IPS-11a (cell line): ENCODE results near the gene CROCC2.

Experiments
- H3K4me3 ChIP-seq: one replicate; pipeline ENCODE4 v1.5.1; 2013; ENCODE audit warnings: low read depth, low read length, control low read depth

CROCC2 gene

GRCh38 chr2:240904216-240905175 lies 1.6 kb upstream of the CROCC2 start:
- H3K4me3 ChIP-seq, result no peak overlapping the region

DNA sequence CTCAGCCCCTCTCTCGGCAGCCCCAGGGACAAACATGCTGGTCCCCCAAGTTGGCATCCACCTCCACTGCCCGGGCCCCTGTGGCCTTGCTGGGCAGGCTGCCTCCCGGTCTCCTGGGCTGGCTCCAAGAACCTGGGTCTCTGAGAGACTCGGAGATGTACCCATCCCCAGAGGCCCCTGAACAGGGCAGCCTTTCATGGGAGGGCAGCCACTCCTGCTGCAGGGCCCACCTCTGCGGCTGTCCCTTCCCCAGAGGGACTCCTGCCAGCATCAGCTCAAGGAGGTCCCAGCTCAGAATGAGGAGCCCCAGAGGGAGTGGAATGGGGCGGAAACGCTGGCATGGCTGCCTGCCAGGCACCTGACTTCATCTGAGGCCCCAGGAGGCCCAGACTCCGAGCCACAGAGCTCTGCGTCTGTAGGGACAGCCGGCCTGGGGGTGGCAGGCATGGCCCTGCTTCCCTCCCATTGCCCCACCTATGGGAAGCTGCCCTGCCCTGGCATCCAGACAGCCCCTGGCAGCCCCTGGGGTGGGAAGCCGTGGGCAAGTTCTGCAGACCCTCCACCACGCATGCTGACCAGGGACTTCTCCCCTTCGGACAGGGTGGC lies 857 bp upstream of the CROCC2 start:
- no peak overlapping the region for H3K4me3 ChIP-seq

GRCh38 chr2:240906911-240907590 lies 915 bp downstream of the CROCC2 start:
- no peak overlapping the region for H3K4me3 ChIP-seq

GRCh38 chr2:240909216-240909974 lies 3.3 kb downstream of the CROCC2 start:
- H3K4me3 ChIP-seq, result no peak overlapping the region

GRCh38 chr2:240911641-240912265 lies 5.6 kb downstream of the CROCC2 start:
- no peak overlapping the region for H3K4me3 ChIP-seq

DNA sequence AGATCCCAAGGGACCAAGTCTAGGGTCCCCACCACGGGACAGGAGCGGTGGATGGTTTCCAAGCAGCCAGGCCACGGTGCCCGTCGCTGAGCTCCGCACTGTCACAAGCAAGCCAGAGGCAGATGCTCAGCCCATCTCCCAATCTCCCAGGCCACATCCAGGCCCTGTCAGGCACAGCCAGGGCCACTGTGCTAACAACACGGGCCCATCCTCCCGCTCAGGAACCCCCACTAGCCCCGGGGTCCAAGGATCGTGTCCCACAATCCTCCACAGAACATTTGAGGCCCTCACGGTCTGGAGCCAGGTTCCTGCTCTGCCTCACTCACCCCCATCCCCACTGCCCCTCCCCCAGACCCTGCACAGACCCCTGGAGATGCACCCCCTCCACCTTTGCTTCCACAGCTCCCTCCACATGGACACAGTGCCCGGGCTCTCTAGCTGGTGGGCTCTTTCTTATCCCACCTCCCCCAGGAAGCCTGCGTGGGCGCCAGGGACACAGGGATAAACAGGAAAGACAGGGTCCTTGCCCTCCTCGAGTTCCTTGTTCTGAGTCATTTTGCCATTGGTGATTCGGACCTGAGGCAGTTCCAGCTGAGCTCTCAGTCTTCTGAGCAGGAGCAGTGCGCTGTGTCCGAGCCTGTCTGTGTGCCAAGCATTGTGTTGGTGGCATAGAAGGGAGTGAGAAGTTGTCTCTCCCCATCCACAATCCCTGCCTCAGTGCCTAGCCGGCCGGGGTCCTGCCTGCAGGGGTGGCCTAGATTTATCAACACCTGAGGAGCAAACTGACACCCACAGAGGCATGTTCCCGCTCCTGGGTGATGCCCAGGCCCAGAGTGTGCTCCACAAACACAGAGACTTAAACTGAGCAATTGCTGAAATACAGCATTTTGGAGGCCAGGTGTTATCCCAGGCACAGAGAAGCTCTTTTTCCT lies 7.0 kb downstream of the CROCC2 start:
- no peak overlapping the region for H3K4me3 ChIP-seq

- H3K4me3 ChIP-seq, result no peak overlapping the region
Measured at GRCh38 chr2:240913810-240914644, 7.9 kb downstream of the CROCC2 start.

GRCh38 chr2:240914645-240915525 lies 8.7 kb downstream of the CROCC2 start:
- no peak overlapping the region for H3K4me3 ChIP-seq

DNA sequence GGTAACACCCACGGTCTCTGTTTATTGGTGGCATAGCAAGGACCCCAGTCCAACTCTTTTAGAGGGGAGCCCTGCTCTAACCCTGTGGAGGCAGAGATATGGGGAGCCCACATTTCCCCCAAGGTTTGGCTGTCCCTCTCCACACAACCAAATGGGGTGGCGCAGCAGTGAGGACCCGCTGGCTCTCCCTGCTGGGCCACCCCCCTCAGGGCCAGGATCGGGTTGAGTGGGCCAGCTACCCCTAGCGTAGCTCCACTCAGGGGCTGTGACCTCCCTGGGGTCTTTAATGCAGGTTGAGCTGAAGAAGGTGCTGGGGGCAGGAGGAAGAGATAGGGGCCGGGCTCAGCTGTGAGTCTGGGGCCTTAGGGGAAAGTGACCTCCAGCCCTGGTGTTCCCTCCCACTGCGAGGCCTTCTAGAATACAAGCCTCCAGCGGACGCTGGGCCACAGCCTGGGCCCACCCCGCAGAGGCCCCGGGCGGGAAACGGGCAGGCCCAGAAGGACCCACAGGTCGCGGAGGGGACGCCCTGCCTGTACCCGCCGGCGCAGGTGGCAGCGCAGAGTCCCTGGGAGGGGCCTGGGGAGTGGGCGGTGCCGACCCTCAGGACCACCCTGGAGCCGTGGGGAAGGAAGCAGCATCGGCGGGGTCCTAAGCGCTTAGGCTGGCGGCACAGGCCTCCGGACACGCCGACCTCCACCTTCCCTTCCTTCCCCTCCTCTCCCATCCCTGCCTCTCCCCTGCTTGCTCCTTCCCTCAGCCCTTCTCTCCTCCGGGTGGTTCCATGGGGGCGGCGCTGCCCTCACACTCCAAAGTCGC lies 9.6 kb downstream of the CROCC2 start:
- H3K4me3 ChIP-seq, result no peak overlapping the region

- H3K4me3 ChIP-seq, result peak overlapping the region; percentile 8
Measured at GRCh38 chr2:240916571-240917008, 10.5 kb downstream of the CROCC2 start.

DNA sequence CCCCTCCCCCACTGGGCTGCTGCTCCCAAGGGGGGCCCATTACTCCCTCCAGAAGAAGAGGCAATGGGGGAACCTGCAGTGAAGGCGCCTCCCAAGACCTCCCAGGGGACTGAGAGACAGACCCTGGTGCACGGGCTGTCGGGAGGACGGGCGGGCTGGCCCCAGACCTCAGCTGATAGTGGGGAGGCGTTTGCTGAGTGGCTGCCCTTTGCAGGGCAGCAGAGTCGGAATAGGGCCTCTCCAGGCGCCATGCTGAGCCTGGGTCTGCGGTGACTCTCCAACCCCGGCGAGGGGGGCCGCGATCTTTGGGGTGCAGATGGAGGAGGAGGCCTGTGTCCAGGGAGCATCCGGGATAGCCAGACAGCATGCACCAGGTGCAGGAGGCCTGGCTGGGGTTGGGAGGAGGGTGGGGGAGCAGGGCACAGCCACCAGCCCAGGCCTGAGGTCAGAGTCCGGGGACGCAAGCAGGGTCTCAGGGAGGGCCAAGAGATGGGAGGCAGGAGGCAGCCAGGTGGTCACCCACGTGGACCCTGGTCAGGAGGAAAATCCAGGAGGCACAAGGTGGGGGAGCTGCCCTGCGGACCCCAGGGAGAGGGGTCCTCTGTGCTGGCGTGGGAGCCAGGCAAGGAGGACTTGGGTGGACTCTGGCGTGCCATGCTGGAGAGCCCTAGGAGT lies 11.0 kb downstream of the CROCC2 start:
- H3K4me3 ChIP-seq, result no peak overlapping the region

DNA sequence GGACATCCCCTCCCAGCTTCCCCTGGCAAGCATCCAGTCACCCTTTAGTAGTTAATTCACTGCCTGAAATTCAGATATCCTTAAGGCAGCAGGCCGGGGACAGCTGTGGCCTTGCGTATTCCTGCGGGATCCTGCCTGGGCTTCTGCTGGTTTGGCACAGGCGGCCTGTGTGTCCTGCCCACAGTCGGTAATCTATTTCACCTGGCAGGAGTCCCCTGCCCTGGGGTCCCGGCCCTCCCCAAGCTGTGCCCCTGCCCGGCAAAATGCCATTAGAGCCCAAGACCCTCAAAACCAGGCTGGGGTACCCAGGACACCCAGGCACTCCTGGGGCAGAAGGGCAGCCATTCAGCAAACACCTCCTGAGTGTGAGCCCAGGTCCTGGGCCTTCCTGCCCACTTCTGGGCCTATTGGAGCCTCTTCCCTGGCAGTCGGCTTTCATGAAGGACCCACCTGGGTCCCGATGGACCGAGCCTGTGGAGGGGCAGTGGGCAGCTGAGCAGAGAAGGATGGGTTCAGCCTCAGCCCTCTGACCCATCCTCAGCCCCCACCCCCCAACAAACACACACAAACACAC lies 11.6 kb downstream of the CROCC2 start:
- no peak overlapping the region for H3K4me3 ChIP-seq

DNA sequence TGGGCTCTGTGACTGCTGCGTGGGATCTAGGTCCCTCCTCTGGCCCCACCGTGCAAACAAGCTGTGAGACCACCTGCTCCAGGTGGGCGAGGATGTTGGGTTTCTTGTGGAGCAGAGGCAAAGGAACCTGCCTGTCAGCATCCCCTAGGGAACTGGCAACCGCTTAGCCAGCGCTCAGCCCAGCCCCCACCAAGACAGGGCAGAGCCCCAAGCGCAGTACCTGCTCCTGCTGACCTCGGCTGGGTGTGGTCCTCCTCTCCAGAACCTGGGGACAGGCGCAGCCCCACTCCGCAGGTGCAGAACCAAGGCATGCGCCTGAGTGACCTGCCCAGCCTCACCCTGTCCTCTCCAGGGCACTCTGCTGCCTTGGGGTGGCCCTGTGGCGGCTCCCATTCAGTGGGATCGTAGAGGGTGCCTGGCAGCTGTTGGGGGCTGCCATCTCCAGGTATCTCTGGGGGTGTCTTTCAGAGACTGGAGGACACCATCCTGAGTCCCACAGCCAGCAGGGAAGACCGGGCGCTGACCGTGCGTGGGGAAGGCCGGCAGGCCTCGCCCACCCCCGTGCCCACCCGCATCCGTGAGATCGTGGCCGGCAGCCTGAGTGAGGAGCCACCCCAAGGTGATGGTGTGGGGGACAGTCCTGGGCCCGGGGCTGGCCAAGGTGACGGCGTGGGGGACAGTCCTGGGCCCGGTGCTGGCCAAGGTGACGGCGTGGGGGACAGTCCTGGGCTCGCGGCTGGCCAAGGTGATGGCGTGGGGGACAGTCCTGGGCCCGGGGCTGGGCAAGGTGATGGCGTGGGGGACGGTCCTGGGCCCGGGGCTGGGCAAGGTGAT lies 12.3 kb downstream of the CROCC2 start:
- H3K4me3 ChIP-seq, result no peak overlapping the region

- no peak overlapping the region for H3K4me3 ChIP-seq
Measured at GRCh38 chr2:240919161-240919781, 13.1 kb downstream of the CROCC2 start.
